Retinal pigment epithelial cell (primary cell): ENCODE data around the gene SPRED3.

Experiments
- DNase-seq: peaks from one replicate; pipeline ENCODE4 v3.0.0-alpha.2; 2010; ENCODE audit warnings: low read depth
- H3K4me3 ChIP-seq: 2 replicates; pipeline ENCODE4 v1.5.1; 2011; ENCODE audit warnings: mild to moderate bottlenecking, low read length, control low read depth, moderate library complexity
- CTCF ChIP-seq: conservative IDR thresholded peaks from 2 replicates; pipeline ENCODE4 v1.5.1; 2011; ENCODE audit warnings: low read depth, low read length, control low read depth, inconsistent platforms

The SPRED3 gene

GRCh38 chr19:38386971-38387549 lies 1.4 kb upstream of the SPRED3 start:
- peak overlapping the region; percentile 99 for H3K4me3 ChIP-seq
- no peak for TF ChIP-seq CTCF
- DNase-seq: no peak

- peak; percentile 85 for DNase-seq
- no peak for TF ChIP-seq CTCF
- peak within 1 kb of the TSS; percentile 99 for H3K4me3 ChIP-seq
These were observed 748 bp upstream of the SPRED3 start, which contains the start of gene GGN for GRCh38 chr19:38387550-38388348. Gene GGN, minus strand, starts transcription at chr19:38388034. Its CDS starts 773 bp downstream, at chr19:38387261.

GRCh38 chr19:38389101-38389925 lies 816 bp downstream of the SPRED3 start:
- DNase-seq: no peak
- H3K4me3 ChIP-seq: peak overlapping the region; percentile 99
- TF ChIP-seq CTCF: no peak

GRCh38 chr19:38389957-38390924 lies 1.7 kb downstream of the SPRED3 start:
- TF ChIP-seq CTCF: no peak
- peak overlapping the region; percentile 99 for H3K4me3 ChIP-seq

GRCh38 chr19:38391911-38392464 lies 3.5 kb downstream of the SPRED3 start:
- H3K4me3 ChIP-seq: no peak overlapping the region
- no peak for DNase-seq
- no peak for TF ChIP-seq CTCF

More at GRCh38 chr19:38389957-38390924, 1.7 kb downstream of the SPRED3 start:
- no peak for DNase-seq

GRCh38 chr19:38392707-38393308 lies 4.3 kb downstream of the SPRED3 start:
- no peak for DNase-seq

More at GRCh38 chr19:38392707-38393308, 4.3 kb downstream of the SPRED3 start:
- no peak for TF ChIP-seq CTCF
- H3K4me3 ChIP-seq: no peak overlapping the region
